Measurements from ENCODE around the gene MAGI2. TPM values are rescaled to one million over a fixed set of nuclear protein-coding genes. Genes with fewer than 3 reads are reported as not detected.
"Not testable (repeated sequence)": the region's sequence is repeated elsewhere in the genome, so short reads cannot be mapped to it uniquely, and the experiment has no call there.

The MAGI2 gene
- total and polyA plus RNA-seq, 4 donors, result 3.7 to 25.5 (median 11.6) TPM

DNA sequence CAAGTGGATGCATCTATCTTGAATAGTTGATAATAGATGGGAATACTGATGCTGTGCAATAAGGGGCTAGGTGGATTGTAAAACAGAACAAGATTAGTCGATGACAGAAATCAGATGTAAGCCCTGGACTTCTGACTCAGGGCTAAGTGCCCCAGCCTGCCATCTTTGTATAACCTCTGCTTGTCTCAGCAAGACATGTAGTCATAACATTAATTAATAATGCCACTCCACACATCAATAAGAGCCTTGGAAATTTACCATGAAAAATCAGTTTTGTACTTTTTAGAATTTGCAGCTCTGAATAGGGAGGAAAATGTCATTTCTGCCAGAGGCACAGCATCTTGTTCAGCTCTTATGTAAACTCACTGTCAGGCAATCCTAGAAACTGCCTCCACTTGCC is 1125.7 kb downstream of the MAGI2 start:
- WGBS, 2 donors, result 97 to 100% methylated on average over 1 of the region's 1 CpG
- DNase-seq, result no peak
- H3K4me3 ChIP-seq (ENCODE audit: low read length in 2 of 2), result no peak overlapping the region

DNA sequence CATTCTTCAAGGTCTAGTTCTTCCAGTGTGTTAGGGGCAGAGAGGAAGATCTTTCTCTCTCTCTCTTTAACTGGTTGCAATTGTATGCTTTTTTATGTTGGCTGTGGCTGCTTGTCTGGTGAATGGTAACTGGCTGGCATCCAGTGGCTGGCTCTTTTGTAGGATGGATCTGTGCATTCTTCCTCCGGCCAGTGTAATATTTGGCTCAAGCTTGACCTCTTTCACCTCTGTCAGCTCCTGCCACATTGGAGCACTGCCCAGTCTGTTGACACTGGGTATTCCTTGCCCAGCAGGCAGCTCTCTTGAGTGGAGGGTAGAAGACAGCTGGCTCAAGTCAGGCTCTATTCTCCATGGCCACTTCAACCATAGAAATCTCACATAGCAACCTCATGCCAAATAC is 1126.6 kb downstream of the MAGI2 start:
- Histone ChIP-seq H3K4me1 (ENCODE audit: control insufficient read depth in 1 of 2, insufficient read depth in 2 of 2, low read length in 2 of 2) (peaks cover 0 to 3% of the 10 kb centered on the region in 2 donors), H3K27me3 (ENCODE audit: control insufficient read depth in 1 of 2, insufficient read depth in 2 of 2, low read length in 1 of 2) (no peaks in the 10 kb centered on the region), H3K36me3 (ENCODE audit: control insufficient read depth in 1 of 2, insufficient read depth in 2 of 2, low read length in 1 of 2) (peaks cover 0 to 1% of the 10 kb centered on the region in 2 donors), H3K9me3 (ENCODE audit: control insufficient read depth, low read length) (no peaks in the 10 kb centered on the region), H3K4me3 (ENCODE audit: low read length in 2 of 2) (no peak overlapping the region), H3K27ac (ENCODE audit: low read depth in 1 of 2, low read length in 2 of 2) (no peak overlapping the region)
- intact Hi-C loops (cut with DNase I), result no loop called here
- DNase-seq, result no peak
- 13 to 18% methylated on average over 1 of the region's 1 CpG for WGBS, 2 donors
- ATAC-seq (ENCODE audit: low FRiP score), result no peak

More for the DNA sequence above, 1125.7 kb downstream of the MAGI2 start:
- H3K27me3 ChIP-seq (ENCODE audit: control insufficient read depth in 1 of 2, insufficient read depth in 2 of 2, low read length in 1 of 2), result no peaks in the 10 kb centered on the region
- H3K9me3 ChIP-seq (ENCODE audit: control insufficient read depth, low read length), result no peaks in the 10 kb centered on the region
- H3K27ac ChIP-seq (ENCODE audit: low read depth in 1 of 2, low read length in 2 of 2), result no peak overlapping the region
- intact Hi-C loops (cut with DNase I), result no loop called here
- peaks cover 0 to 3% of the 10 kb centered on the region in 2 donors for H3K4me1 ChIP-seq (ENCODE audit: control insufficient read depth in 1 of 2, insufficient read depth in 2 of 2, low read length in 2 of 2)
- peaks cover 0 to 1% of the 10 kb centered on the region in 2 donors for H3K36me3 ChIP-seq (ENCODE audit: control insufficient read depth in 1 of 2, insufficient read depth in 2 of 2, low read length in 1 of 2)
- ATAC-seq (ENCODE audit: low FRiP score), result no peak

DNA sequence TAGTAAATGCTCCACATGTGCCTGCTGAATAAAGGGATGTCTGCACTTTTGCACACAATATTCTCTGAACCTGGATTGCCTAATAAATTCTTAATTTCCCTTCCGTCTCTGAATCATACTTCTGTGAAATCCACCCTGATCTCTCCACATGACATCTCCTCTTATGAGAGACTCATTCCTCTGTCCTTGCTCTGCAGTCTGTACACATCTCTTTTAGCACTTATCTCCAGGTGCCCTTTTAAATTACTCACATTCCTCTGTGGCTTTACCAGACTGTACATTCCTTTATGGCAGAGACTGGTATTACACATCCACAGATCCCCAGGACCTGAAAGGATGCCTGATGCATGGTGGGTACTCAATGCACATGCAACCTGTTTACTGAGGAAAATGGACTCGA is 1127.3 kb downstream of the MAGI2 start:
- intact Hi-C loops (cut with DNase I), result no loop called here
- DNase-seq, result no peak
- Histone ChIP-seq H3K27ac (ENCODE audit: low read depth in 1 of 2, low read length in 2 of 2) (no peak overlapping the region), H3K9me3 (ENCODE audit: control insufficient read depth, low read length) (no peaks in the 10 kb centered on the region), H3K36me3 (ENCODE audit: control insufficient read depth in 1 of 2, insufficient read depth in 2 of 2, low read length in 1 of 2) (peaks cover 0 to 1% of the 10 kb centered on the region in 2 donors), H3K4me3 (ENCODE audit: low read length in 2 of 2) (no peak overlapping the region), H3K4me1 (ENCODE audit: control insufficient read depth in 1 of 2, insufficient read depth in 2 of 2, low read length in 2 of 2) (peaks cover 0 to 3% of the 10 kb centered on the region in 2 donors), H3K27me3 (ENCODE audit: control insufficient read depth in 1 of 2, insufficient read depth in 2 of 2, low read length in 1 of 2) (no peaks in the 10 kb centered on the region)
- 93 to 96% methylated on average over 2 of the region's 2 CpGs for WGBS, 2 donors
- no peak for ATAC-seq (ENCODE audit: low FRiP score)

DNA sequence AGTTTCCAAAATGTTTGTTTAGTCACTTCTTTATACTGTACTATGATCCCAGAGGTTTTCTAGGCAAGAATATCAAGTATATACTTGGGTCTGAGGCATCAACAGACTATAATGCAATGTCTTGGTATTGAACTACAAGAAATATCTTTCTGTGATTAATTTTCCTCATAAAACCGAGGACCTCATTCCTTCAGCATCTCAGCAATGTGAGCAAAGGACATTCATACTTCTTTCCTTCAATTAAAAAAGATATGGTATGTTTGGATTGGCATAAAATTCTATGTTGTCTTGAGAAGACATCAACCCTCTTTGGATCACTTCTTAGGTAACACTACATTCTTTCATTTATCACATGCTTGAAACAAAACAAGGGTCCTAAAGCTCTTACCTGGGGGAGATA is 1130.3 kb downstream of the MAGI2 start:
- Histone ChIP-seq H3K4me1 (ENCODE audit: control insufficient read depth in 1 of 2, insufficient read depth in 2 of 2, low read length in 2 of 2) (peaks cover 0 to 3% of the 10 kb centered on the region in 2 donors), H3K27ac (ENCODE audit: low read depth in 1 of 2, low read length in 2 of 2) (no peak overlapping the region), H3K9me3 (ENCODE audit: control insufficient read depth, low read length) (no peaks in the 10 kb centered on the region), H3K36me3 (ENCODE audit: control insufficient read depth in 1 of 2, insufficient read depth in 2 of 2, low read length in 1 of 2) (peaks cover 0 to 1% of the 10 kb centered on the region in 2 donors), H3K27me3 (ENCODE audit: control insufficient read depth in 1 of 2, insufficient read depth in 2 of 2, low read length in 1 of 2) (no peaks in the 10 kb centered on the region), H3K4me3 (ENCODE audit: low read length in 2 of 2) (no peak overlapping the region)
- intact Hi-C loops (cut with DNase I), result no loop called here
- ATAC-seq (ENCODE audit: low FRiP score) (no peak), DNase-seq (no peak)
- 18 to 24% methylated on average over 1 of the region's 1 CpG for WGBS, 2 donors

DNA sequence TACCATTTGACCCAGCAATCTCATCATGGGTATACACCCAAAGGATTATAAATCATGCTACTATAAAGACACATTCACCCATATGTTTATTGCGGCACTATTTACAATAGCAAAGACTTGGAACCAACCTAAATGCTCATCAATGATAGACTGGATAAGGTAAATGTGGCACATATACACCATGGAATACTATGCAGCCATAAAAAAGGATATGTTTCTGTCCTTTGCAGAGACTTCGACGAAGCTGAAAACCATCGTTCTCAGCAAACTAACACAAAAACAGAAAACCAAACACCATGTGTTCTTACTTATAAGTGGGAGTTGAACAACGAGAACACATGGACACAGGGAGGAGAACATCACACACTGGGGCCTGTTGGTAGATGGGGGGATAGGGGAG is 1131.2 kb downstream of the MAGI2 start:
- H3K4me3 ChIP-seq (ENCODE audit: low read length in 2 of 2); H3K36me3 ChIP-seq (ENCODE audit: control insufficient read depth in 1 of 2, insufficient read depth in 2 of 2, low read length in 1 of 2); H3K9me3 ChIP-seq (ENCODE audit: control insufficient read depth, low read length); ATAC-seq (ENCODE audit: low FRiP score); H3K27ac ChIP-seq (ENCODE audit: low read depth in 1 of 2, low read length in 2 of 2); DNase-seq; intact Hi-C loops (cut with DNase I); H3K4me1 ChIP-seq (ENCODE audit: control insufficient read depth in 1 of 2, insufficient read depth in 2 of 2, low read length in 2 of 2); H3K27me3 ChIP-seq (ENCODE audit: control insufficient read depth in 1 of 2, insufficient read depth in 2 of 2, low read length in 1 of 2): not testable (repeated sequence)
- 96 to 99% methylated on average over 5 of the region's 5 CpGs for WGBS, 2 donors

DNA sequence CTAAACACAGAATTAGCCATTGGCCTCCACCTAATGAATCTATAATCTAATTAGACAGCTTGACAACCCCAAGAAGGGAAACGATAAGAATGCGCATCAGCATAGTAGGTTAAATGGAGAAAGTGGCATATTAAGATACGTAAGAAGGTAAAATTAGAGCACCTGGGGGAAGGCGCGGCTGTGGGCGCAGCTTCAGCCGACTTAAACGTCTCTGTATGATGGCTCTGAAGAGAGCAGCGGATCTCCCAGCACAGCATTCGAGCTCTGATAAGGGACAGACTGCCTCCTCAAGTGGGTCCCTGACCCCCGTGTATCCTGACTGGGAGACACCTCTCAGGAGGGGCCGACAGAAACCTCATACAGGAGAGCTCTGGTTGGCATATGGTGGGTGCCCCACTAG is 1136.1 kb downstream of the MAGI2 start:
- 95 to 96% methylated on average over 12 of the region's 12 CpGs for WGBS, 2 donors
- Histone ChIP-seq H3K27ac (ENCODE audit: low read depth in 1 of 2, low read length in 2 of 2) (no peak overlapping the region), H3K9me3 (ENCODE audit: control insufficient read depth, low read length) (no peaks in the 10 kb centered on the region), H3K4me1 (ENCODE audit: control insufficient read depth in 1 of 2, insufficient read depth in 2 of 2, low read length in 2 of 2) (no peaks in the 10 kb centered on the region), H3K4me3 (ENCODE audit: low read length in 2 of 2) (no peak overlapping the region), H3K27me3 (ENCODE audit: control insufficient read depth in 1 of 2, insufficient read depth in 2 of 2, low read length in 1 of 2) (no peaks in the 10 kb centered on the region), H3K36me3 (ENCODE audit: control insufficient read depth in 1 of 2, insufficient read depth in 2 of 2, low read length in 1 of 2) (no peaks in the 10 kb centered on the region)
- ATAC-seq (ENCODE audit: low FRiP score), result no peak
- intact Hi-C loops (cut with DNase I), result no loop called here
- DNase-seq, result no peak

DNA sequence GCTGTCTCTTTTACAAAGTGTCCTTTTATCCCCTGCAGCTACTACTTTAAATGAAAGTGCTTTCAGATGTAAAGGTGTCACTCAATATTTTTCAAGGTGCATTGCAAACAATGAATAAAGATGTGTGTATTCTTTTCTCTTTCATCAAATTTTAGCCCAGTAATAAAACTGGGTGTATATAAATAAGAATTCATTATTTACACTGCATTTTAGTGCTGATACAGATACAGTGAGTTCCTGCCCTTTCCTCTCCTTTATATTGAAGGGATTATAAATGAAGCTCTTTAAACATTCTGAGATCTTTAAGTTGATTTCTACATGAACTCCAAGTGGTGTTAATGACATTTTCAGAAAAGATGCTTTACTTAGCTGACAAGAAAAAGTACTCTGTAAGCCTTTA is 1137.4 kb downstream of the MAGI2 start:
- H3K4me3 ChIP-seq (ENCODE audit: low read length in 2 of 2), result no peak overlapping the region
- no peak for ATAC-seq (ENCODE audit: low FRiP score)
- no peaks in the 10 kb centered on the region for H3K9me3 ChIP-seq (ENCODE audit: control insufficient read depth, low read length)
- no peak for DNase-seq
- H3K36me3 ChIP-seq (ENCODE audit: control insufficient read depth in 1 of 2, insufficient read depth in 2 of 2, low read length in 1 of 2), result no peaks in the 10 kb centered on the region
- no peaks in the 10 kb centered on the region for H3K27me3 ChIP-seq (ENCODE audit: control insufficient read depth in 1 of 2, insufficient read depth in 2 of 2, low read length in 1 of 2)
- intact Hi-C loops (cut with DNase I), result no loop called here
- H3K27ac ChIP-seq (ENCODE audit: low read depth in 1 of 2, low read length in 2 of 2), result no peak overlapping the region
- no peaks in the 10 kb centered on the region for H3K4me1 ChIP-seq (ENCODE audit: control insufficient read depth in 1 of 2, insufficient read depth in 2 of 2, low read length in 2 of 2)

DNA sequence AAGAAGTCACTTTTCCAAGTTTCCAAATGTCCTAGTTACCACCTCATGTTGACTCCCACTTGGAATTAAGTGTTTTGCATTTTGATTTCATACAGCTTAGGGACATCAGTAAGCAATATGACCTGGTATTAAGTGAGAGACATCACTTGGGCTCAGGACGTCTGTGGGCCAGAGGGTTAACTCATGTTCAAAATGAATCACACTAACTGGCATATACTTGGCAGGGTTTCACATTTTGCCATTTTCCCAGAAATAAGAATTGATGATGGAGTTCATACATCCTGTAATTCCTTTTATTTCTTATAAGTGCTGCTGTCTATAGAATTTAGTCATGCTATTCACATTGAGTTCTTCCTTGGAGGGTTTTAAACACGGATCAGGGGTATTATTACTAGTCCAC is 1138.3 kb downstream of the MAGI2 start:
- Histone ChIP-seq H3K9me3 (ENCODE audit: control insufficient read depth, low read length) (no peaks in the 10 kb centered on the region), H3K27me3 (ENCODE audit: control insufficient read depth in 1 of 2, insufficient read depth in 2 of 2, low read length in 1 of 2) (no peaks in the 10 kb centered on the region), H3K27ac (ENCODE audit: low read depth in 1 of 2, low read length in 2 of 2) (no peak overlapping the region), H3K4me3 (ENCODE audit: low read length in 2 of 2) (no peak overlapping the region), H3K4me1 (ENCODE audit: control insufficient read depth in 1 of 2, insufficient read depth in 2 of 2, low read length in 2 of 2) (no peaks in the 10 kb centered on the region), H3K36me3 (ENCODE audit: control insufficient read depth in 1 of 2, insufficient read depth in 2 of 2, low read length in 1 of 2) (no peaks in the 10 kb centered on the region)
- intact Hi-C loops (cut with DNase I), result no loop called here
- WGBS, 2 donors, result 59 to 61% methylated on average over 2 of the region's 2 CpGs
- ATAC-seq (ENCODE audit: low FRiP score) (no peak), DNase-seq (no peak)

DNA sequence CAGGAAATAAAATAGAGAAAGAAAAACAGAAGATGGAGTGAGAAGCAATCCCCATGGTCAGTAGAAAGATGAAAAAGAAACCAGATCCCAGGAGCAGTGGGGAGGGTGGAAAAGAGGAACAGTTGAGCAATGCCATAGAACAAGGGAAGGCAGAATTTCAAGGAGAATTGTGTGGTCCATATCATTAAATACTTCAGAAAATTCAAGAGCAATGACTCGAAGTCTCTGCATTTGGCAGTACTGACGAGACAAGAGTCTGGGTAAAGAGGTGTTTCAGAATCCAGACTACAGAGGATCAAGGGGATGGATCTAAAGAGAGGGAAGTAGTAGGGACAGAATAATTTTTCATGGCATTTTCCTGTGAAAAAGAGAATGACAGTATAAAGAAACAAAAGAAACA is 1142.3 kb downstream of the MAGI2 start:
- no peaks in the 10 kb centered on the region for H3K4me1 ChIP-seq (ENCODE audit: control insufficient read depth in 1 of 2, insufficient read depth in 2 of 2, low read length in 2 of 2)
- intact Hi-C loops (cut with DNase I), result no loop called here
- ATAC-seq (ENCODE audit: low FRiP score), result no peak
- 82 to 85% methylated on average over 2 of the region's 2 CpGs for WGBS, 2 donors
- no peak overlapping the region for H3K27ac ChIP-seq (ENCODE audit: low read depth in 1 of 2, low read length in 2 of 2)
- H3K36me3 ChIP-seq (ENCODE audit: control insufficient read depth in 1 of 2, insufficient read depth in 2 of 2, low read length in 1 of 2), result no peaks in the 10 kb centered on the region
- no peaks in the 10 kb centered on the region for H3K27me3 ChIP-seq (ENCODE audit: control insufficient read depth in 1 of 2, insufficient read depth in 2 of 2, low read length in 1 of 2)
- no peaks in the 10 kb centered on the region for H3K9me3 ChIP-seq (ENCODE audit: control insufficient read depth, low read length)
- no peak for DNase-seq
- H3K4me3 ChIP-seq (ENCODE audit: low read length in 2 of 2), result no peak overlapping the region
